ENCODE measurements around the gene PHAF1. TPM values are rescaled to one million over a fixed set of nuclear protein-coding genes. Genes with fewer than 3 reads are reported as not detected.

PHAF1 gene
- total and polyA plus RNA-seq, 2 of the 13 experiments (the other 11 are each of a cell fraction or from before 2014, with no cell fraction given): 48.3 to 174 TPM

DNA sequence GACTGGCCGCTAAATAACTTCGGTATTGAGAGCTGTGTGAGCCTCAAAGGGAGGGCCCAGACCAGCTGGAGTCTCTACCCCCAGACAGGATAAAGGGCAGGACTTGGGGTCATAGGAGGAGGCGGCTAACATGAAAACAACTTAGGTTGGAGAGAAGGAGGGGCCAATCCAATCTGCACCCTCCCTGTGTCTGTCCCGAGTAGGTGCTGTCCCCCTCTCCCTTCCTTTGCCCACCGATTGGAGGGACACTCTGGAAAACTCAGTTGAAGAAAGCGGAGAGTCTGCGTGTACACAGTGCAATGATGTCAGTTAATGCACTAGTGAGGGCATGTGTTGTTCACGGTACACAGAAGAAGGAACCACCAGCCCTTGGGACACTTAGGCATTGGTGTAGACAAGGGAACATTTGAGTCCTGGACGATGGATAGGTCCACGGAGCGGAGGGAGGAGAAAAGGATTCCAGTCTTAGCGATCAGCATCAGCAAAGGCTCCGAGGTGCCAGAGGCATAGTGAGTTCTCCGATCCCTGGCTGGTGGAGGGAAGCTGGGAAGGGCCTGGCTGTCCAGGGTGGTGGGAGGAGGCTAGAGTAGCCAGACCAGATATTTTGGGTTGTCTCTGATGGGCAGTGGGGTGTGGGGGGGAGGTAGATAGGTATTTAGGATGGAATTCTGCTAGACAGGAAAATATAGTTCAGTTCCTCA lies 61.4 kb downstream of the PHAF1 start (continued):
- peak; percentile 58; the same call in 1 of the 2 replicates for TF ChIP-seq KLF9 (CRISPR knock-in tag; IDR thresholded peaks at IDR 0.05; ENCODE audit: low read depth)
- TF ChIP-seq, protein P1, sequence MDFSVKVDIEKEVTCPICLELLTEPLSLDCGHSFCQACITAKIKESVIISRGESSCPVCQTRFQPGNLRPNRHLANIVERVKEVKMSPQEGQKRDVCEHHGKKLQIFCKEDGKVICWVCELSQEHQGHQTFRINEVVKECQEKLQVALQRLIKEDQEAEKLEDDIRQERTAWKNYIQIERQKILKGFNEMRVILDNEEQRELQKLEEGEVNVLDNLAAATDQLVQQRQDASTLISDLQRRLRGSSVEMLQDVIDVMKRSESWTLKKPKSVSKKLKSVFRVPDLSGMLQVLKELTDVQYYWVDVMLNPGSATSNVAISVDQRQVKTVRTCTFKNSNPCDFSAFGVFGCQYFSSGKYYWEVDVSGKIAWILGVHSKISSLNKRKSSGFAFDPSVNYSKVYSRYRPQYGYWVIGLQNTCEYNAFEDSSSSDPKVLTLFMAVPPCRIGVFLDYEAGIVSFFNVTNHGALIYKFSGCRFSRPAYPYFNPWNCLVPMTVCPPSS (IDR thresholded peaks at IDR 0.05): no peak
- TF ChIP-seq FOXA3 (CRISPR knock-in tag; IDR thresholded peaks at IDR 0.05): no peak; the same call in 1 of the 2 replicates
- no peak for TF ChIP-seq ZNF674 (CRISPR knock-in tag; IDR thresholded peaks at IDR 0.05; ENCODE audit: low read depth)
- no peak for TF ChIP-seq BRD4 (CRISPR knock-in tag; IDR thresholded peaks at IDR 0.05)
- no peak for TF ChIP-seq MBD4 (IDR thresholded peaks at IDR 0.05; ENCODE audit: borderline replicate concordance, low read length)
- TF ChIP-seq NRL (CRISPR knock-in tag; IDR thresholded peaks at IDR 0.05; ENCODE audit: borderline replicate concordance): no peak
- TF ChIP-seq TBX2 (CRISPR knock-in tag; IDR thresholded peaks at IDR 0.05; ENCODE audit: borderline replicate concordance): no peak
- TF ChIP-seq HES4 (CRISPR knock-in tag; IDR thresholded peaks at IDR 0.05; ENCODE audit: borderline replicate concordance): no peak
- TF ChIP-seq ZNF772 (CRISPR knock-in tag; IDR thresholded peaks at IDR 0.05): no peak; the same call in 1 of the 2 replicates
- peak; percentile 77; the same call in 1 of the 2 replicates for TF ChIP-seq ARHGAP35 (CRISPR knock-in tag; IDR thresholded peaks at IDR 0.05; ENCODE audit: borderline replicate concordance)
- TF ChIP-seq KLF16 (CRISPR knock-in tag; IDR thresholded peaks at IDR 0.05): no peak; a peak in 1 of 4 replicates
- TF ChIP-seq NFATC3 (CRISPR knock-in tag; IDR thresholded peaks at IDR 0.05): no peak
- no peak for TF ChIP-seq MXI1 (IDR thresholded peaks at IDR 0.05; ENCODE audit: borderline replicate concordance, low read depth, low read length)
- TF ChIP-seq ZNF713 (CRISPR knock-in tag; IDR thresholded peaks at IDR 0.05): no peak
- TF ChIP-seq, protein P2, sequence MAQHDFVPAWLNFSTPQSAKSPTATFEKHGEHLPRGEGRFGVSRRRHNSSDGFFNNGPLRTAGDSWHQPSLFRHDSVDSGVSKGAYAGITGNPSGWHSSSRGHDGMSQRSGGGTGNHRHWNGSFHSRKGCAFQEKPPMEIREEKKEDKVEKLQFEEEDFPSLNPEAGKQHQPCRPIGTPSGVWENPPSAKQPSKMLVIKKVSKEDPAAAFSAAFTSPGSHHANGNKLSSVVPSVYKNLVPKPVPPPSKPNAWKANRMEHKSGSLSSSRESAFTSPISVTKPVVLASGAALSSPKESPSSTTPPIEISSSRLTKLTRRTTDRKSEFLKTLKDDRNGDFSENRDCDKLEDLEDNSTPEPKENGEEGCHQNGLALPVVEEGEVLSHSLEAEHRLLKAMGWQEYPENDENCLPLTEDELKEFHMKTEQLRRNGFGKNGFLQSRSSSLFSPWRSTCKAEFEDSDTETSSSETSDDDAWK (CRISPR knock-in tag; IDR thresholded peaks at IDR 0.05): no peak
- TF ChIP-seq, protein P3, sequence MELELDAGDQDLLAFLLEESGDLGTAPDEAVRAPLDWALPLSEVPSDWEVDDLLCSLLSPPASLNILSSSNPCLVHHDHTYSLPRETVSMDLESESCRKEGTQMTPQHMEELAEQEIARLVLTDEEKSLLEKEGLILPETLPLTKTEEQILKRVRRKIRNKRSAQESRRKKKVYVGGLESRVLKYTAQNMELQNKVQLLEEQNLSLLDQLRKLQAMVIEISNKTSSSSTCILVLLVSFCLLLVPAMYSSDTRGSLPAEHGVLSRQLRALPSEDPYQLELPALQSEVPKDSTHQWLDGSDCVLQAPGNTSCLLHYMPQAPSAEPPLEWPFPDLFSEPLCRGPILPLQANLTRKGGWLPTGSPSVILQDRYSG (CRISPR knock-in tag; IDR thresholded peaks at IDR 0.05): no peak
- TF ChIP-seq, protein P4, sequence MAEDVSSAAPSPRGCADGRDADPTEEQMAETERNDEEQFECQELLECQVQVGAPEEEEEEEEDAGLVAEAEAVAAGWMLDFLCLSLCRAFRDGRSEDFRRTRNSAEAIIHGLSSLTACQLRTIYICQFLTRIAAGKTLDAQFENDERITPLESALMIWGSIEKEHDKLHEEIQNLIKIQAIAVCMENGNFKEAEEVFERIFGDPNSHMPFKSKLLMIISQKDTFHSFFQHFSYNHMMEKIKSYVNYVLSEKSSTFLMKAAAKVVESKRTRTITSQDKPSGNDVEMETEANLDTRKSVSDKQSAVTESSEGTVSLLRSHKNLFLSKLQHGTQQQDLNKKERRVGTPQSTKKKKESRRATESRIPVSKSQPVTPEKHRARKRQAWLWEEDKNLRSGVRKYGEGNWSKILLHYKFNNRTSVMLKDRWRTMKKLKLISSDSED (CRISPR knock-in tag; IDR thresholded peaks at IDR 0.05): no peak
- TF ChIP-seq POLR2AphosphoS5 (IDR thresholded peaks at IDR 0.05; ENCODE audit: low read depth, low read length): no peak
- no peak for TF ChIP-seq TBP (CRISPR knock-in tag; IDR thresholded peaks at IDR 0.05)
- no peak for TF ChIP-seq NFIC (IDR thresholded peaks at IDR 0.05; ENCODE audit: low read length)
- TF ChIP-seq SNAI1 (CRISPR knock-in tag; IDR thresholded peaks at IDR 0.05; ENCODE audit: borderline replicate concordance): no peak

Data from HepG2 (cell line).